Measurements from ENCODE around the gene ANKRD37. TPM values are rescaled to one million over a fixed set of nuclear protein-coding genes. Genes with fewer than 3 reads are reported as not detected.

ANKRD37 gene
- total and polyA plus RNA-seq, 3 donors from 2014 or later, result 12.7 to 23.7 (median 19.6) TPM

GRCh38 chr4:185352741-185353140, 43.9 kb upstream of the ANKRD37 start:
- intact Hi-C loops (cut with DNase I; ENCODE audit: low total_unique reads), result no loop called here
- Histone ChIP-seq H3K27me3 (no peaks in the 10 kb centered on the region), H3K4me1 (no peaks in the 10 kb centered on the region), H3K9me3 (no peaks in the 10 kb centered on the region), H3K36me3 (ENCODE audit: low read depth, missing control alignments) (no peaks in the 10 kb centered on the region), H3K4me3 (no peak overlapping the region), H3K27ac (no peak overlapping the region)
- TF ChIP-seq CTCF (IDR thresholded peaks at IDR 0.05) (no peak), POLR2A (IDR thresholded peaks at IDR 0.05) (no peak)
- 90 to 97% methylated on average over 2 of the region's 2 CpGs for WGBS, 2 donors
- DNase-seq, result no peak

GRCh38 chr4:185357211-185357610, 39.4 kb upstream of the ANKRD37 start:
- WGBS, 2 donors, result 83 to 92% methylated on average over 5 of the region's 5 CpGs
- H3K9me3 ChIP-seq, result no peaks in the 10 kb centered on the region
- intact Hi-C loops (cut with DNase I; ENCODE audit: low total_unique reads), result no loop called here
- no peaks in the 10 kb centered on the region for H3K27me3 ChIP-seq
- TF ChIP-seq POLR2A (IDR thresholded peaks at IDR 0.05) (no peak), CTCF (IDR thresholded peaks at IDR 0.05) (no peak)
- no peak for DNase-seq
- no peak overlapping the region for H3K27ac ChIP-seq
- no peaks in the 10 kb centered on the region for H3K36me3 ChIP-seq (ENCODE audit: low read depth, missing control alignments)
- no peaks in the 10 kb centered on the region for H3K4me1 ChIP-seq
- no peak overlapping the region for H3K4me3 ChIP-seq

GRCh38 chr4:185357733-185358440, 38.8 kb upstream of the ANKRD37 start:
- H3K36me3 ChIP-seq (ENCODE audit: low read depth, missing control alignments), result no peaks in the 10 kb centered on the region
- H3K27ac ChIP-seq, result no peak overlapping the region
- no peaks in the 10 kb centered on the region for H3K9me3 ChIP-seq
- TF ChIP-seq CTCF (IDR thresholded peaks at IDR 0.05) (no peak), POLR2A (IDR thresholded peaks at IDR 0.05) (no peak)
- 70 to 74% methylated on average over 7 of the region's 7 CpGs for WGBS, 2 donors
- no peaks in the 10 kb centered on the region for H3K27me3 ChIP-seq
- H3K4me3 ChIP-seq, result no peak overlapping the region
- intact Hi-C loops (cut with DNase I; ENCODE audit: low total_unique reads), result no loop called here
- H3K4me1 ChIP-seq, result no peaks in the 10 kb centered on the region
- DNase-seq, result no peak

GRCh38 chr4:185358514-185358913, 38.1 kb upstream of the ANKRD37 start:
- Histone ChIP-seq H3K4me3 (no peak overlapping the region), H3K27me3 (no peaks in the 10 kb centered on the region), H3K27ac (no peak overlapping the region), H3K4me1 (no peaks in the 10 kb centered on the region), H3K9me3 (no peaks in the 10 kb centered on the region), H3K36me3 (ENCODE audit: low read depth, missing control alignments) (no peaks in the 10 kb centered on the region)
- WGBS, 2 donors, result 81 to 83% methylated on average over 4 of the region's 4 CpGs
- intact Hi-C loops (cut with DNase I; ENCODE audit: low total_unique reads), result no loop called here
- no peak for DNase-seq
- no peak for TF ChIP-seq POLR2A (IDR thresholded peaks at IDR 0.05)
- TF ChIP-seq CTCF (IDR thresholded peaks at IDR 0.05), result no peak

GRCh38 chr4:185358959-185359358, 37.7 kb upstream of the ANKRD37 start:
- no peak overlapping the region for H3K4me3 ChIP-seq
- no peak for DNase-seq
- H3K27ac ChIP-seq, result no peak overlapping the region
- H3K9me3 ChIP-seq, result no peaks in the 10 kb centered on the region
- 77 to 78% methylated on average over 4 of the region's 4 CpGs for WGBS, 2 donors
- H3K36me3 ChIP-seq (ENCODE audit: low read depth, missing control alignments), result no peaks in the 10 kb centered on the region
- no peaks in the 10 kb centered on the region for H3K27me3 ChIP-seq
- intact Hi-C loops (cut with DNase I; ENCODE audit: low total_unique reads), result no loop called here
- no peak for TF ChIP-seq CTCF (IDR thresholded peaks at IDR 0.05)
- no peak for TF ChIP-seq POLR2A (IDR thresholded peaks at IDR 0.05)
- no peaks in the 10 kb centered on the region for H3K4me1 ChIP-seq
